CD14-positive monocyte (primary cell): ENCODE measurements around the gene TNFRSF1A. TPM values are rescaled to one million over a fixed set of nuclear protein-coding genes. Genes with fewer than 3 reads are reported as not detected.

Experiments used
- DNase-seq, 3 donors: peaks; one replicate each; pipeline ENCODE4 v3.0.0-alpha.2; 2011 to 2022
- H2AFZ ChIP-seq: 2 replicates; pipeline ENCODE4 v1.6.0; 2012; ENCODE audit warnings: mild to moderate bottlenecking, low read depth, low read length, inconsistent platforms; ENCODE audit not compliant: insufficient read depth, poor library complexity, severe bottlenecking
- H3K27ac ChIP-seq, 2 donors: 1 replicate in 1 of 2; 2 replicates in 1 of 2; pipeline ENCODE4 v1.5.1; 2012 to 2013; ENCODE audit warnings: low read length in 2 of 2, control low read depth in 1 of 2, inconsistent platforms in 1 of 2, low read depth in 1 of 2, mild to moderate bottlenecking in 1 of 2
- H3K27me3 ChIP-seq, 2 donors: one replicate each; pipeline versions ENCODE4 v1.6.0 to v1.6.1; 2011 to 2013; ENCODE audit warnings: low read length in 2 of 2; ENCODE audit not compliant: control insufficient read depth in 2 of 2, insufficient read depth in 2 of 2
- H3K36me3 ChIP-seq, 2 donors: replicated peaks in 1 of 2; 1 replicate in 1 of 2; 2 replicates in 1 of 2; pipeline versions ENCODE4 v1.5.1 to v1.6.1; 2012 to 2013; ENCODE audit warnings: low read length in 2 of 2, control low read depth in 1 of 2, inconsistent platforms in 1 of 2, mild to moderate bottlenecking in 1 of 2; ENCODE audit not compliant: insufficient read depth in 2 of 2, control insufficient read depth in 1 of 2
- H3K4me1 ChIP-seq, 2 donors: 1 replicate in 1 of 2; 2 replicates in 1 of 2; pipeline versions ENCODE4 v1.5.1 to v1.6.1; 2012 to 2013; ENCODE audit warnings: low read length in 2 of 2, control low read depth in 1 of 2, inconsistent platforms in 1 of 2, mild to moderate bottlenecking in 1 of 2, moderate library complexity in 1 of 2; ENCODE audit not compliant: insufficient read depth in 2 of 2, control insufficient read depth in 1 of 2
- H3K4me2 ChIP-seq: replicated peaks from 2 replicates; pipeline ENCODE3; 2012; ENCODE audit warnings: low read length, moderate library complexity, mild to moderate bottlenecking; ENCODE audit not compliant: poor library complexity, severe bottlenecking; ENCODE audit errors: extremely low read depth
- H3K4me3 ChIP-seq, 3 experiments: fragments of 200-600 bp in 1 of 3; sonication (generic) in 1 of 3; replicated peaks in 1 of 3; 1 replicate in 2 of 3; 2 replicates in 1 of 3; pipeline ENCODE4 v1.5.1; 2011 to 2013; ENCODE audit warnings: low read length in 3 of 3, mild to moderate bottlenecking in 3 of 3, control low read depth in 2 of 3, low read depth in 2 of 3, inconsistent platforms in 1 of 3, moderate library complexity in 1 of 3
- H3K79me2 ChIP-seq: 2 replicates; pipeline ENCODE4 v1.6.0; 2012; ENCODE audit warnings: mild to moderate bottlenecking, control low read depth, inconsistent platforms, low read length, moderate library complexity; ENCODE audit not compliant: insufficient read depth
- H3K9ac ChIP-seq: 2 replicates; pipeline ENCODE4 v1.6.0; 2017; ENCODE audit warnings: low read length, mild to moderate bottlenecking; ENCODE audit not compliant: insufficient read depth, poor library complexity, severe bottlenecking
- H3K9me3 ChIP-seq, 2 donors: replicated peaks in 1 of 2; 1 replicate in 1 of 2; 2 replicates in 1 of 2; pipeline versions ENCODE4 v1.5.1 to v1.6.1; 2012 to 2013; ENCODE audit warnings: low read length in 2 of 2, control low read depth in 1 of 2; ENCODE audit not compliant: control insufficient read depth in 1 of 2, insufficient read depth in 1 of 2
- H4K20me1 ChIP-seq: 2 replicates; pipeline ENCODE4 v1.6.0; 2012; ENCODE audit warnings: mild to moderate bottlenecking, low read length, control low read depth, moderate library complexity; ENCODE audit not compliant: insufficient read depth
- H3K27ac Mint-ChIP-seq, 7 donors: one replicate each; pipeline ENCODE4 v1.8.0; 2020; ENCODE audit warnings: mild to moderate bottlenecking in 7 of 7, mixed read lengths in 7 of 7, moderate library complexity in 6 of 7, inconsistent platforms in 2 of 7
- H3K27me3 Mint-ChIP-seq, 3 donors: one replicate each; pipeline ENCODE4 v1.8.0; 2021 to 2022; ENCODE audit warnings: low read depth in 3 of 3, mild to moderate bottlenecking in 3 of 3, mixed read lengths in 3 of 3, moderate library complexity in 3 of 3, inconsistent platforms in 1 of 3
- H3K36me3 Mint-ChIP-seq, 2 donors: one replicate each; pipeline ENCODE4 v1.8.0; 2020; ENCODE audit warnings: mixed read lengths in 2 of 2, inconsistent platforms in 1 of 2, mild to moderate bottlenecking in 1 of 2
- H3K4me1 Mint-ChIP-seq: one replicate; pipeline ENCODE4 v1.8.0; 2020; ENCODE audit warnings: mild to moderate bottlenecking, mixed read lengths
- H3K4me3 Mint-ChIP-seq, 2 donors: one replicate each; pipeline ENCODE4 v1.8.0; 2020; ENCODE audit warnings: mild to moderate bottlenecking in 2 of 2, mixed read lengths in 2 of 2, moderate library complexity in 1 of 2
- H3K9me3 Mint-ChIP-seq, 7 donors: one replicate each; pipeline ENCODE4 v1.8.0; 2020 to 2022; ENCODE audit warnings: mixed read lengths in 7 of 7, mild to moderate bottlenecking in 6 of 7, moderate library complexity in 6 of 7, inconsistent platforms in 2 of 7
- CTCF ChIP-seq: fragments of 200-600 bp; IDR thresholded peaks from one replicate; pipeline ENCODE4 v1.8.0; 2022; ENCODE audit warnings: antibody characterized with exemption, mild to moderate bottlenecking
- WGBS: methylation state at CpG from one replicate; pipeline ENCODE4 v1.1.5; 2013; ENCODE audit warnings: missing lambda C conversion rate; ENCODE audit not compliant: insufficient coverage; 5-methylcytosine and 5-hydroxymethylcytosine counted together
- intact Hi-C, 2 donors: fragments of 100-400 bp; cut with micrococcal nuclease; formaldehyde crosslinking; loops; one replicate each; pipeline versions ENCODE4 v1.15.0 to v1.15.1; 2023
- polyA plus RNA-seq, 3 donors: library from polyadenylated mRNA; depleted of rRNA in 1 of 3; unstranded in 2 of 3; stranded (reverse) in 1 of 3; fragments of 300-500 nt in 2 of 3; fragments of >200 nt in 1 of 3; fragmentation: Illumina TruSeq in 2 of 3; gene quantifications; 1 replicate in 2 of 3; 2 replicates in 1 of 3; pipeline ENCODE4 v1.2.3, GENCODE V29; 2012 to 2021

The TNFRSF1A gene
- polyA plus RNA-seq, 3 donors = 108 to 157 (median 152) TPM

- H3K9me3 Mint-ChIP-seq = peaks cover 0 to 3% (median 0%) of the 10 kb centered on the region in 7 donors
- peak overlapping the region in 2 of 7 donors; percentile 73 to 74 for H3K27ac Mint-ChIP-seq
- peaks cover 8 to 21% (median 12%) of the 10 kb centered on the region in 3 donors for H3K27me3 Mint-ChIP-seq
- Histone ChIP-seq H3K4me3 (no peak overlapping the region), H3K9me3 (no peaks in the 10 kb centered on the region), H4K20me1 (no peaks in the 10 kb centered on the region), H3K4me2 (no peak overlapping the region), H2AFZ (no peak overlapping the region), H3K27me3 (peaks cover 0 to 4% of the 10 kb centered on the region in 2 donors), H3K9ac (no peak overlapping the region), H3K79me2 (no peaks in the 10 kb centered on the region), H3K36me3 (no peaks in the 10 kb centered on the region), H3K4me1 (no peaks in the 10 kb centered on the region), H3K27ac (no peak overlapping the region)
- peak; percentile 46 to 70 (median 67) for DNase-seq
- intact Hi-C loops = loop anchor here (1.0 to 2.0 kb wide), 3 partner anchors 222 to 297 kb away; no protein-coding TSS in a partner anchor
- no peaks in the 10 kb centered on the region for H3K36me3 Mint-ChIP-seq
- TF ChIP-seq CTCF = peak; percentile 98
- peaks cover 4% of the 10 kb centered on the region for H3K4me1 Mint-ChIP-seq
- H3K4me3 Mint-ChIP-seq = no peak overlapping the region
- 0% methylated on average over 5 of the region's 8 CpGs for WGBS
Observed at GRCh38 chr12:6285063-6285477, 56.8 kb downstream of the TNFRSF1A start.

GRCh38 chr12:6284273-6284672 is 57.6 kb downstream of the TNFRSF1A start:
- Mint-ChIP-seq H3K27ac (peak overlapping the region in 1 of 7 donors; percentile 37), H3K9me3 (peaks cover 0 to 2% (median 0%) of the 10 kb centered on the region in 7 donors), H3K27me3 (peaks cover 13 to 29% (median 17%) of the 10 kb centered on the region in 3 donors), H3K4me1 (peaks cover 5% of the 10 kb centered on the region), H3K4me3 (peak overlapping the region in 1 of 2 donors; percentile 15), H3K36me3 (no peaks in the 10 kb centered on the region)
- TF ChIP-seq CTCF = no peak
- intact Hi-C loops = loop anchor here (2.0 kb wide), 2 partner anchors 221 to 295 kb away; no protein-coding TSS in a partner anchor
- Histone ChIP-seq H3K4me1 (no peaks in the 10 kb centered on the region), H2AFZ (no peak overlapping the region), H3K4me3 (no peak overlapping the region), H3K9ac (no peak overlapping the region), H3K9me3 (no peaks in the 10 kb centered on the region), H3K4me2 (no peak overlapping the region), H3K27me3 (peaks cover 0 to 12% of the 10 kb centered on the region in 2 donors), H4K20me1 (no peaks in the 10 kb centered on the region), H3K27ac (no peak overlapping the region), H3K79me2 (no peaks in the 10 kb centered on the region), H3K36me3 (no peaks in the 10 kb centered on the region)
- no peak for DNase-seq
- WGBS = 90% methylated on average over 11 of the region's 12 CpGs
